Duodenal mucosa (tissue), 2 donors: Measurements from ENCODE around the gene DDTL.
"Not testable (repeated sequence)": the region's sequence is repeated elsewhere in the genome, so short reads cannot be mapped to it uniquely, and the experiment has no call there.

Source experiments
- H3K27ac ChIP-seq: one replicate; pipeline ENCODE4 v1.7.0; 2013; ENCODE audit warnings: low read depth, low read length
- H3K27me3 ChIP-seq, 2 donors: one replicate each; pipeline ENCODE4 v1.7.0; 2013; ENCODE audit warnings: low read length in 2 of 2, control low read depth in 1 of 2; ENCODE audit not compliant: insufficient read depth in 2 of 2, control insufficient read depth in 1 of 2
- H3K36me3 ChIP-seq, 2 donors: one replicate each; pipeline ENCODE4 v1.7.0; 2013; ENCODE audit warnings: low read length in 2 of 2, control low read depth in 1 of 2; ENCODE audit not compliant: insufficient read depth in 2 of 2, control insufficient read depth in 1 of 2
- H3K4me1 ChIP-seq, 2 donors: one replicate each; pipeline ENCODE4 v1.7.0; 2013; ENCODE audit warnings: low read length in 2 of 2, control low read depth in 1 of 2; ENCODE audit not compliant: insufficient read depth in 2 of 2, control insufficient read depth in 1 of 2
- H3K4me3 ChIP-seq, 2 donors: one replicate each; pipeline ENCODE4 v1.7.0; 2013; ENCODE audit warnings: low read length in 2 of 2, low read depth in 1 of 2
- H3K9ac ChIP-seq, 2 donors: one replicate each; pipeline ENCODE4 v1.7.0; 2013; ENCODE audit warnings: low read length in 2 of 2, low read depth in 1 of 2
- H3K9me3 ChIP-seq, 2 donors: one replicate each; pipeline ENCODE4 v1.7.0; 2013; ENCODE audit warnings: low read length in 2 of 2, control low read depth in 1 of 2; ENCODE audit not compliant: control insufficient read depth in 1 of 2

DDTL gene

GRCh38 chr22:23966568-23966967 lies at the start of gene DDTL:
Gene DDTL, plus strand, starts transcription at chr22:23966888. Its CDS starts 27 bp downstream, at chr22:23966915.
- not testable (repeated sequence) for H3K27me3 ChIP-seq, H3K4me3 ChIP-seq, H3K9me3 ChIP-seq, H3K27ac ChIP-seq, H3K9ac ChIP-seq
- Histone ChIP-seq H3K36me3 (peaks cover 17 to 26% of the 10 kb centered on the region in 2 donors), H3K4me1 (peaks cover 0 to 16% of the 10 kb centered on the region in 2 donors)

DNA sequence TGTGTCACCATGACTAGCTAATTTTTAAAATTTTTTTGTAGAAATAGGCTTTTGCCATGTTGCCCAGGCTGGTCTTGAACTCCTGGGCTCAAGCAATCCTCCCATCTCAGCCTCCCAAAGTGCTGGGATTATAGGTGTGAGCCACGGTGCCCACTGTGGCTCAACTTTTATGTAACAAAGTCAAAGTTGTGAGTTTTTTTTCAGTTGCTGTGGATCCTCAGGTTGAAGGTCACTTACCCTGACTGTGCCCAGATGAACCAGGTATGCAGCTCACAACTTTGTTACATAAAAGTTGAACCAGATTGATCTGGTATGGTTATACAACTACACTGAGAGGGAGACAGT lies 46.4 kb upstream of the DDTL start:
- peaks cover 0 to 42% of the 10 kb centered on the region in 2 donors for H3K36me3 ChIP-seq
- H3K9ac ChIP-seq, H3K4me1 ChIP-seq, H3K4me3 ChIP-seq, H3K9me3 ChIP-seq, H3K27me3 ChIP-seq, H3K27ac ChIP-seq: not testable (repeated sequence)

DNA sequence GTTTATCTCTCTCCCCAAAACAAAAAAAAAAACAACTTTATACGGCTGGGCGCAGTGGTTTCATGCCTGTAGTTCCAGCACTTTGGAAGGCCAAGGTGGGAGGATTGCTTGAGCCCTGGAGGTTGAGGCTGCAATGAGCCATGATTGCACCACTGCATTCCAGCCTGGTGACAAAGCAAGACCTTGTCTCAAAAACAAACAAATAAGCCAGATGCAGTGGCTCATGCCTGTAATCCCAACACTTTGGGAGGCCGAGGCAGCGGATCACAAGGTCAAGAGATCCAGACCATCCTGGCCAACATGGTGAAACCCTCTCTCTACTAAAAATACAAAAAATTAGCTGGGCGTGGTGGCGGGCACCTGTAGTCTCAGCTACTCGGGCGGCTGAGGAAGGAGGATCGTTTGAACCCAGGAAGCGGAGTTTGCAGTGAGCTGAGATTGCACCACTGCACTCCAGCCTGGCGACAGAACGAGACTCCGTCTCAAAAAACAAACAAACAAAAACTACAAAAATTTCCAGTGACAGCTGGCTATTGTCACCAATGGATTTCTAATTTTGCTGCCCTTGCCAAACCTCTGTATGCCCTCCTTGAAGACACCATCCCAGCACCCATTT lies 45.0 kb upstream of the DDTL start:
- H3K36me3 ChIP-seq, result peaks cover 0 to 52% of the 10 kb centered on the region in 2 donors

GRCh38 chr22:23922921-23923320 lies 43.8 kb upstream of the DDTL start:
- no peaks in the 10 kb centered on the region for H3K27me3 ChIP-seq
- no peak overlapping the region for H3K9ac ChIP-seq
- H3K9me3 ChIP-seq, result peaks cover 4 to 17% of the 10 kb centered on the region in 2 donors
- no peak overlapping the region for H3K4me3 ChIP-seq
- H3K36me3 ChIP-seq, result peaks cover 0 to 54% of the 10 kb centered on the region in 2 donors
- H3K27ac ChIP-seq, result no peak overlapping the region
- no peaks in the 10 kb centered on the region for H3K4me1 ChIP-seq

More for the DNA sequence above, 45.0 kb upstream of the DDTL start:
- not testable (repeated sequence) for H3K9ac ChIP-seq, H3K27me3 ChIP-seq, H3K4me1 ChIP-seq, H3K27ac ChIP-seq, H3K4me3 ChIP-seq
- H3K9me3 ChIP-seq, result peaks cover 4 to 17% of the 10 kb centered on the region in 2 donors

- no peaks in the 10 kb centered on the region for H3K4me1 ChIP-seq
- H3K27me3 ChIP-seq, result no peaks in the 10 kb centered on the region
- peaks cover 4 to 17% of the 10 kb centered on the region in 2 donors for H3K9me3 ChIP-seq
- H3K4me3 ChIP-seq, result no peak overlapping the region
- no peak overlapping the region for H3K27ac ChIP-seq
- H3K9ac ChIP-seq, result no peak overlapping the region
- H3K36me3 ChIP-seq, result peaks cover 0 to 62% of the 10 kb centered on the region in 2 donors
Observed at GRCh38 chr22:23925020-23925606, 41.6 kb upstream of the DDTL start.

- no peak overlapping the region for H3K9ac ChIP-seq
- no peaks in the 10 kb centered on the region for H3K4me1 ChIP-seq
- H3K27me3 ChIP-seq, result no peaks in the 10 kb centered on the region
- H3K27ac ChIP-seq, result no peak overlapping the region
- peaks cover 0 to 61% of the 10 kb centered on the region in 2 donors for H3K36me3 ChIP-seq
- no peak overlapping the region for H3K4me3 ChIP-seq
- peaks cover 4 to 17% of the 10 kb centered on the region in 2 donors for H3K9me3 ChIP-seq
Observed at GRCh38 chr22:23926561-23926960, 40.1 kb upstream of the DDTL start.

DNA sequence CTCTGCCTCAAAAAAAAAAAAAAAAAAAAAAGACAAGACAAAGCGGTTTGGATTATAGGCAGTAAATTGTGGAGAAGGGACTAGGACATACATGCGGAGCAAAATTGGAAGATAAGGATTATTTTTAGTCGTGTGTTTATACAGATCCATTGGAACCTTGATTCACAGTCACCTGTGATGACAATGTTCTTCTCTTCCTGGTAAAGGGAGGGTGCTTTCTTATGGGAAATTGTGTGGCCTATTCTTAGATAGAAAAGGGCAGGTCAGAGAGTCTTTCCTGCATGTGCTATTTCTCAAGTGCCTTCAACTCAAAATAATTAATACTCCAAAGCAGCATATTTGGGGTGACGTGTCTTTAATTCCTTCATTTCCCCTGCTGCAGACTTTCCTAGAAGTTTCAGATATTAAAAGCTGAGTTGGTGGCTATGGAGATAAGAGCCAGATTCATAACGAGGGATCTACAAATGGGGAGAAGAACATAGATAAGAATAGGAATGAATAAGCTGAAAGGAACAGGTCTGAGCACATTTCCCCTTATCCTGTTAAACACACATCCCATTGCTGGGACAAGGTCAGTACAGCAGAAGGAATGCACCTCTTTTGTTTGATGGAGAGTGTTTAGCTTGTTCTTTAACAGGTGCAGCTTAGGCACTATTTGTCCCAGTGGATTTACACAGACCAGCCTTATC lies 28.2 kb upstream of the DDTL start:
- no peak overlapping the region for H3K4me3 ChIP-seq

GRCh38 chr22:23939017-23939357 lies 27.7 kb upstream of the DDTL start:
- no peaks in the 10 kb centered on the region for H3K27me3 ChIP-seq
- H3K4me3 ChIP-seq, result no peak overlapping the region
- H3K9me3 ChIP-seq, result no peaks in the 10 kb centered on the region
- H3K9ac ChIP-seq, result no peak overlapping the region
- H3K4me1 ChIP-seq, result no peaks in the 10 kb centered on the region
- H3K36me3 ChIP-seq, result no peaks in the 10 kb centered on the region
- H3K27ac ChIP-seq, result no peak overlapping the region

More for the DNA sequence above, 28.2 kb upstream of the DDTL start:
- no peak overlapping the region for H3K9ac ChIP-seq
- H3K27me3 ChIP-seq, result no peaks in the 10 kb centered on the region
- H3K9me3 ChIP-seq, result no peaks in the 10 kb centered on the region
- no peaks in the 10 kb centered on the region for H3K4me1 ChIP-seq
- no peak overlapping the region for H3K27ac ChIP-seq
- H3K36me3 ChIP-seq, result no peaks in the 10 kb centered on the region

DNA sequence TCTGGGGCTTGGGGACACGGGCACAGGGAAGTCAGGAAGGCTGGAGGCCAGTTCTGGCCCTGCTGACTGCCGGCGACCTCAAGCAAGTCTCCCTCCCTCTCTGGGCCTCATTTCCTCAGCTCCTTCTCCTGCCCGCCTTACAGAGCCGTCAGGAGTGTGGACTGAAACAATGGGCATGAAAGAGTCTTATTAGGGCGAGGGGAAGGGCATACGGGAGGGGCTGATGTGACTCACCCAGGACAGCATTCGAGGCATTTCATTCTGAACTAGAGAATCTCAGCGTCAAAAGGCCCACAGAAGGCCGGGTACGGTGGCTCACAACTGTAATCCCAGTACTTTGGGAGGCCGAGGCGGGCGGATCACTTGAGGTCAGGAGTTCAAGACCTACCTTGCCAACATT lies 26.5 kb upstream of the DDTL start:
- not testable (repeated sequence) for H3K9ac ChIP-seq, H3K4me3 ChIP-seq, H3K27ac ChIP-seq, H3K4me1 ChIP-seq, H3K27me3 ChIP-seq, H3K36me3 ChIP-seq, H3K9me3 ChIP-seq

DNA sequence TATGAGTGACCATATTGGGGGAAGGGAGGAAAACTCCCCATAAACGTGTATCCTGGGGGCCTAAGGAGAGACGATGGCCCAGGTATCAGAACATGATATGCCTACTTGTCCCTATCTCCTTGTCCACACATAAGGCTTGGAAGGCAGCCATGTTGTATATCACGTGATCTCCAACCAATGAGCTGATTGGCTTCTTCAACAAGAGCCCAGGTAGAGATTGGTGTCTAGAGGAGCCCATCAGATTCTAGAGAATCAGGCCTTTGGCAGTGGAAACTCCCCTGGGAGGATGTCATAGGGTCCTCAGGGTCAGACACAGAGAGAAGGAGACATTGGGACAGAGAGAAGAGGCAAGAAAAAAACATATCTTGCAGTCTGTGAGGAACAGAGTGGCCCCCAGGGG lies 19.3 kb upstream of the DDTL start:
- H3K9me3 ChIP-seq, H3K4me3 ChIP-seq, H3K4me1 ChIP-seq, H3K9ac ChIP-seq, H3K27me3 ChIP-seq, H3K27ac ChIP-seq, H3K36me3 ChIP-seq: not testable (repeated sequence)
